T47D (cell line): ENCODE data around the gene ADAP1.
A peak's percentile ranks its signal among the peaks of the same experiment; 100 is the strongest.

Experiments used
- DNase-seq, 2 experiments: peaks; one replicate each; pipeline versions ENCODE4 v3.0.0 to v3.0.0-alpha.2; 2011 to 2012; ENCODE audit warnings: low read depth in 1 of 2, low spot score in 1 of 2
- JUND ChIP-seq: IDR thresholded peaks from 2 replicates; pipeline ENCODE4 v1.6.1; 2012; ENCODE audit warnings: low read depth
- in situ Hi-C: cut with HindIII; loops from 2 replicates; pipeline ENCODE4 v1.10.0; 2016; ENCODE audit warnings: low sequenced_read_pairs, low pct_unique_long_range_greater_than_20kb

Gene ADAP1

GRCh38 chr7:977326-978048, 23.0 kb upstream of the ADAP1 start:
- TF ChIP-seq JUND, result no peak
- in situ Hi-C loops, result no loop called here
- DNase-seq, result no peak

GRCh38 chr7:976901-977325, 22.4 kb upstream of the ADAP1 start:
- in situ Hi-C loops, result no loop called here

GRCh38 chr7:975702-976473, 21.4 kb upstream of the ADAP1 start:
- no peak for DNase-seq
- TF ChIP-seq JUND, result no peak
- in situ Hi-C loops, result no loop called here

More at GRCh38 chr7:976901-977325, 22.4 kb upstream of the ADAP1 start:
- no peak for DNase-seq
- TF ChIP-seq JUND, result no peak

- TF ChIP-seq JUND, result no peak
- peak; percentile 81 to 93 for DNase-seq
- in situ Hi-C loops, result no loop called here
Measured at GRCh38 chr7:974820-975681, 20.6 kb upstream of the ADAP1 start, which contains the start of gene COX19. Gene COX19 (minus strand): TSS chr7:975549. CDS start chr7:975509, 40 bp downstream.

GRCh38 chr7:974172-974571, 19.7 kb upstream of the ADAP1 start:
- no peak for TF ChIP-seq JUND
- in situ Hi-C loops, result no loop called here
- no peak for DNase-seq

- no peak for TF ChIP-seq JUND
- in situ Hi-C loops, result no loop called here
- DNase-seq, result no peak
Measured at GRCh38 chr7:973312-973711, 18.8 kb upstream of the ADAP1 start.

GRCh38 chr7:972676-973309, 18.3 kb upstream of the ADAP1 start:
- DNase-seq, result no peak
- in situ Hi-C loops, result no loop called here
- TF ChIP-seq JUND, result no peak

- no peak for DNase-seq
- no peak for TF ChIP-seq JUND
- in situ Hi-C loops, result no loop called here
Measured at GRCh38 chr7:972110-972509, 17.6 kb upstream of the ADAP1 start.

- in situ Hi-C loops, result no loop called here
- no peak for TF ChIP-seq JUND
- DNase-seq, result no peak
Measured at GRCh38 chr7:970744-971143, 16.3 kb upstream of the ADAP1 start.

GRCh38 chr7:969403-969802, 14.9 kb upstream of the ADAP1 start:
- in situ Hi-C loops, result no loop called here
- no peak for TF ChIP-seq JUND

GRCh38 chr7:968205-969105, 14.0 kb upstream of the ADAP1 start:
- TF ChIP-seq JUND, result no peak
- in situ Hi-C loops, result no loop called here
- no peak for DNase-seq

More at GRCh38 chr7:969403-969802, 14.9 kb upstream of the ADAP1 start:
- no peak for DNase-seq
